Neural cell (in vitro differentiated cells): Measurements from ENCODE around the gene SULF2. TPM values are rescaled to one million over a fixed set of nuclear protein-coding genes. Genes with fewer than 3 reads are reported as not detected.

Experiments
- H2AFZ ChIP-seq: fragments of 200-600, 300-800 bp; sonication (generic), shearing (Covaris generic); 2 replicates; pipeline ENCODE4 v1.6.0; 2014; ENCODE audit warnings: low read depth, mild to moderate bottlenecking, antibody characterized with exemption, low read length, moderate library complexity
- H3F3A ChIP-seq: fragments of 200-600 bp; shearing (Covaris generic); 2 replicates; pipeline ENCODE4 v1.6.1; 2016; ENCODE audit warnings: mild to moderate bottlenecking, moderate library complexity, mixed read lengths, antibody characterized with exemption, low read length; ENCODE audit not compliant: insufficient read depth, poor library complexity, severe bottlenecking
- H3K27ac ChIP-seq: fragments of 200-600, 300-800 bp; sonication (generic), shearing (Covaris generic); 2 replicates; pipeline ENCODE4 v1.5.1; 2014; ENCODE audit warnings: mild to moderate bottlenecking, low read length, moderate library complexity
- H3K27me3 ChIP-seq: fragments of 300-800, 200-600 bp; sonication (generic), shearing (Covaris generic); 2 replicates; pipeline ENCODE4 v1.6.0; 2014; ENCODE audit warnings: mild to moderate bottlenecking, low read depth, low read length, moderate library complexity; ENCODE audit not compliant: insufficient read depth
- H3K36me3 ChIP-seq: fragments of 300-800, 200-600 bp; sonication (generic), shearing (Covaris generic); 2 replicates; pipeline ENCODE4 v1.5.1; 2014; ENCODE audit warnings: mild to moderate bottlenecking, antibody characterized with exemption, low read length, moderate library complexity; ENCODE audit not compliant: insufficient read depth
- H3K4me2 ChIP-seq: fragments of 300-800, 200-600 bp; sonication (generic), shearing (Covaris generic); 2 replicates; pipeline ENCODE4 v1.6.0; 2014; ENCODE audit warnings: mild to moderate bottlenecking, low read length
- H3K4me3 ChIP-seq: fragments of 300-800, 200-600 bp; sonication (generic), shearing (Covaris generic); 2 replicates; pipeline ENCODE4 v1.5.1; 2014; ENCODE audit warnings: mild to moderate bottlenecking, low read length, moderate library complexity
- H3K79me2 ChIP-seq: fragments of 200-600 bp; shearing (Covaris generic); replicated peaks from 2 replicates; pipeline ENCODE4 v1.6.0; 2014; ENCODE audit warnings: mild to moderate bottlenecking, low read length, moderate library complexity; ENCODE audit not compliant: insufficient read depth
- H3K9ac ChIP-seq: fragments of 300-800, 200-600 bp; sonication (generic), shearing (Covaris generic); 2 replicates; pipeline ENCODE4 v1.6.1; 2016; ENCODE audit warnings: mild to moderate bottlenecking, low read length, mixed read lengths
- H3K9me2 ChIP-seq: fragments of 200-600 bp; shearing (Covaris generic); 2 replicates; pipeline ENCODE4 v1.6.1; 2016; ENCODE audit warnings: mild to moderate bottlenecking, low read length, mixed read lengths; ENCODE audit not compliant: insufficient read depth
- H3K9me3 ChIP-seq: fragments of 200-600, 300-800 bp; sonication (generic), shearing (Covaris generic); 2 replicates; pipeline ENCODE4 v1.6.1; 2016; ENCODE audit warnings: mild to moderate bottlenecking, mixed run types, low read length, moderate library complexity, mixed read lengths
- H4K20me1 ChIP-seq: fragments of 200-600 bp; shearing (Covaris generic); 2 replicates; pipeline ENCODE4 v1.6.1; 2016; ENCODE audit warnings: mild to moderate bottlenecking, mixed run types; ENCODE audit not compliant: insufficient read depth
- CTCF ChIP-seq: fragments of 450-650 bp; IDR thresholded peaks from 2 replicates; pipeline ENCODE4 v1.5.1; 2014; ENCODE audit warnings: antibody characterized with exemption, mild to moderate bottlenecking, moderate library complexity; ENCODE audit not compliant: poor library complexity, severe bottlenecking
- EP300 ChIP-seq: fragments of 450-650 bp; conservative IDR thresholded peaks from 2 replicates; pipeline ENCODE4 v1.6.1; 2014; ENCODE audit warnings: antibody characterized with exemption, mild to moderate bottlenecking, moderate library complexity; ENCODE audit not compliant: poor library complexity, severe bottlenecking
- EZH2 ChIP-seq: fragments of 200-600, 300-800 bp; shearing (Covaris generic), sonication (generic); IDR thresholded peaks from 2 replicates; pipeline ENCODE4 v1.6.1; 2014; ENCODE audit warnings: antibody characterized with exemption, low read length, borderline replicate concordance, mild to moderate bottlenecking; ENCODE audit not compliant: insufficient read depth, poor library complexity, severe bottlenecking
- POLR2AphosphoS5 ChIP-seq: IDR thresholded peaks from 2 replicates; pipeline ENCODE4 v1.6.1; 2012
- REST ChIP-seq: IDR thresholded peaks from 2 replicates; pipeline ENCODE4 v1.6.1; 2012; ENCODE audit warnings: borderline replicate concordance
- SMC3 ChIP-seq: fragments of 450-650 bp; conservative IDR thresholded peaks from 2 replicates; pipeline ENCODE4 v1.6.1; 2014; ENCODE audit warnings: antibody characterized with exemption, mild to moderate bottlenecking, moderate library complexity; ENCODE audit not compliant: poor library complexity
- polyA plus RNA-seq: library from polyadenylated mRNA; depleted of rRNA; stranded (reverse); fragments of >200 nt; gene quantifications from 2 replicates; pipeline ENCODE4 v1.2.3, GENCODE V29; 2014

The SULF2 gene
- polyA plus RNA-seq, 1 donor from 2014 or later, result 30.0 TPM

- no peaks in the 10 kb centered on the region for H3K79me2 ChIP-seq
- no peak overlapping the region for H3K4me2 ChIP-seq
- H3K4me3 ChIP-seq, result no peak overlapping the region
- TF ChIP-seq CTCF (no peak), POLR2AphosphoS5 (no peak), SMC3 (no peak), REST (no peak), EZH2 (no peak)
- H3K27me3 ChIP-seq, result no peaks in the 10 kb centered on the region
- no peak overlapping the region for H2AFZ ChIP-seq
- H3F3A ChIP-seq, result no peaks in the 10 kb centered on the region
- no peak overlapping the region for H3K9ac ChIP-seq
- H3K27ac ChIP-seq, result no peak overlapping the region
- no peaks in the 10 kb centered on the region for H4K20me1 ChIP-seq
- no peaks in the 10 kb centered on the region for H3K9me2 ChIP-seq
- H3K36me3 ChIP-seq, result no peaks in the 10 kb centered on the region
- no peaks in the 10 kb centered on the region for H3K9me3 ChIP-seq
These were observed 29.5 kb upstream of the SULF2 start for GRCh38 chr20:47814632-47815415.

GRCh38 chr20:47810721-47811347, 25.6 kb upstream of the SULF2 start:
- Histone ChIP-seq H3K9me3 (no peaks in the 10 kb centered on the region), H3F3A (no peaks in the 10 kb centered on the region), H3K79me2 (no peaks in the 10 kb centered on the region), H3K4me2 (no peak overlapping the region), H3K9me2 (no peaks in the 10 kb centered on the region), H3K9ac (no peak overlapping the region), H3K4me3 (no peak overlapping the region), H2AFZ (no peak overlapping the region), H3K27me3 (no peaks in the 10 kb centered on the region), H3K36me3 (no peaks in the 10 kb centered on the region), H4K20me1 (no peaks in the 10 kb centered on the region), H3K27ac (no peak overlapping the region)
- no peak for TF ChIP-seq POLR2AphosphoS5
- TF ChIP-seq SMC3, result no peak
- no peak for TF ChIP-seq REST
- no peak for TF ChIP-seq CTCF
- no peak for TF ChIP-seq EP300
